IMR-90 (cell line): Measurements from ENCODE around the gene INTU. TPM values are rescaled to one million over a fixed set of nuclear protein-coding genes. Genes with fewer than 3 reads are reported as not detected.

Experiments
- ATAC-seq: fragments of 200-7000 bp; cut with Tn5 transposase; 2 replicates; pipeline ENCODE4 v1.9.1; 2020; ENCODE audit warnings: low read depth, mild to moderate bottlenecking, moderate library complexity
- BruUV-seq: library from RNA; stranded (reverse); fragments of 400-500 nt; replicated peaks from 2 replicates; lab custom pipeline; 2021; lab: Mats Ljungman, UMichigan
- CTCF ChIA-PET: fragments of 300-600 bp; formaldehyde crosslinking; extraction: SDS; loops from one replicate; lab custom pipeline; 2021; ENCODE audit warnings: antibody characterized with exemption; lab: Yijun Ruan, JAX
- POLR2A ChIA-PET: fragments of 300-600 bp; sonication (Branson Sonifier 250); formaldehyde crosslinking; loops from one replicate; lab custom pipeline; 2022; ENCODE audit warnings: antibody characterized with exemption; ENCODE audit not compliant: unreplicated experiment; lab: Charles Lee
- DNase-seq: peaks from one replicate; pipeline ENCODE4 v3.0.0; 2013
- H2AFZ ChIP-seq: replicated peaks from 2 replicates; pipeline ENCODE3; 2013; ENCODE audit warnings: low read length, mild to moderate bottlenecking; ENCODE audit not compliant: poor library complexity
- H2AK5ac ChIP-seq: 2 replicates; pipeline ENCODE4 v1.6.1; 2013; ENCODE audit warnings: low read depth, low read length, inconsistent platforms
- H2AK9ac ChIP-seq: replicated peaks from 2 replicates; pipeline ENCODE3; 2013; ENCODE audit warnings: mild to moderate bottlenecking, low read depth, low read length, moderate library complexity; ENCODE audit not compliant: poor library complexity
- H2BK120ac ChIP-seq: 2 replicates; pipeline ENCODE4 v1.6.1; 2013; ENCODE audit warnings: low read depth, low read length, inconsistent platforms
- H2BK15ac ChIP-seq: 3 replicates; pipeline ENCODE4 v1.6.1; 2013; ENCODE audit warnings: low read depth, low read length, inconsistent platforms
- H2BK20ac ChIP-seq: 2 replicates; pipeline ENCODE4 v1.6.1; 2013; ENCODE audit warnings: low read depth, mild to moderate bottlenecking, inconsistent platforms, low read length, moderate library complexity
- H2BK5ac ChIP-seq: 2 replicates; pipeline ENCODE4 v1.6.1; 2013; ENCODE audit warnings: mild to moderate bottlenecking, low read depth, low read length, inconsistent platforms; ENCODE audit not compliant: poor library complexity, severe bottlenecking
- H3K14ac ChIP-seq: replicated peaks from 2 replicates; pipeline ENCODE4 v1.6.1; 2013; ENCODE audit warnings: low read depth, low read length, inconsistent platforms
- H3K18ac ChIP-seq: 2 replicates; pipeline ENCODE4 v1.6.1; 2013; ENCODE audit warnings: low read depth, low read length, control low read depth
- H3K23ac ChIP-seq: 2 replicates; pipeline ENCODE4 v1.6.1; 2013; ENCODE audit warnings: low read depth, low read length, inconsistent platforms
- H3K27ac ChIP-seq: 2 replicates; pipeline ENCODE4 v1.5.1; 2013; ENCODE audit warnings: mild to moderate bottlenecking, control low read depth, low read length; ENCODE audit not compliant: insufficient read depth
- H3K27me3 ChIP-seq: 2 replicates; pipeline ENCODE4 v1.6.1; 2013; ENCODE audit warnings: low read length; ENCODE audit not compliant: control insufficient read depth, insufficient read depth
- H3K36me3 ChIP-seq: 2 replicates; pipeline ENCODE4 v1.6.1; 2013; ENCODE audit warnings: low read length, mixed read lengths; ENCODE audit not compliant: control insufficient read depth, insufficient read depth
- H3K4ac ChIP-seq: 2 replicates; pipeline ENCODE4 v1.6.1; 2013; ENCODE audit warnings: low read depth, low read length, inconsistent platforms
- H3K4me1 ChIP-seq: 2 replicates; pipeline ENCODE4 v1.6.1; 2013; ENCODE audit warnings: low read length, mixed read lengths; ENCODE audit not compliant: control insufficient read depth, insufficient read depth
- H3K4me2 ChIP-seq: 2 replicates; pipeline ENCODE4 v1.6.1; 2013; ENCODE audit warnings: low read depth, mild to moderate bottlenecking, control low read depth, low read length, moderate library complexity
- H3K4me3 ChIP-seq: 2 replicates; pipeline ENCODE4 v1.5.1; 2013; ENCODE audit warnings: low read depth, mild to moderate bottlenecking, control low read depth, low read length, moderate library complexity; ENCODE audit not compliant: insufficient read depth
- H3K56ac ChIP-seq: 2 replicates; pipeline ENCODE4 v1.6.1; 2013; ENCODE audit warnings: low read length, inconsistent platforms; ENCODE audit not compliant: insufficient read depth; ENCODE audit errors: extremely low read depth
- H3K79me1 ChIP-seq, 2 experiments: 2 replicates each; pipeline ENCODE4 v1.6.1; 2013; ENCODE audit warnings: low read length in 2 of 2, inconsistent platforms in 1 of 2, low read depth in 1 of 2
- H3K9ac ChIP-seq: 2 replicates; pipeline ENCODE4 v1.6.1; 2013; ENCODE audit warnings: low read depth, low read length, control low read depth
- H3K9me1 ChIP-seq: 2 replicates; pipeline ENCODE4 v1.6.1; 2013; ENCODE audit warnings: low read length, inconsistent platforms; ENCODE audit not compliant: insufficient read depth
- H3K9me3 ChIP-seq: 2 replicates; pipeline ENCODE4 v1.6.1; 2013; ENCODE audit warnings: low read length; ENCODE audit not compliant: control insufficient read depth, insufficient read depth
- H4K20me1 ChIP-seq: 2 replicates; pipeline ENCODE4 v1.6.1; 2013; ENCODE audit warnings: low read length, inconsistent platforms; ENCODE audit not compliant: insufficient read depth
- H4K5ac ChIP-seq: 2 replicates; pipeline ENCODE4 v1.6.1; 2013; ENCODE audit warnings: mild to moderate bottlenecking, low read depth, low read length, control low read depth
- H4K8ac ChIP-seq, 2 experiments: 2 replicates each; pipeline ENCODE4 v1.6.1; 2013; ENCODE audit warnings: low read depth in 2 of 2, low read length in 2 of 2, control low read depth in 1 of 2, inconsistent platforms in 1 of 2
- H4K91ac ChIP-seq: 2 replicates; pipeline ENCODE4 v1.6.1; 2013; ENCODE audit warnings: low read depth, low read length, inconsistent platforms; ENCODE audit not compliant: insufficient read depth
- BHLHE40 ChIP-seq: fragments of 150-350 bp; IDR thresholded peaks from 2 replicates; pipeline ENCODE4 v1.6.1; 2016; ENCODE audit warnings: mild to moderate bottlenecking, low read depth, low read length
- CEBPB ChIP-seq: IDR thresholded peaks from 2 replicates; pipeline ENCODE4 v1.6.1; 2012; ENCODE audit warnings: low read depth, low read length, improper control_type of control experiment
- CHD1 ChIP-seq: IDR thresholded peaks from 2 replicates; pipeline ENCODE4 v1.6.1; 2012; ENCODE audit warnings: low read depth, low read length, improper control_type of control experiment
- CTCF ChIP-seq: conservative IDR thresholded peaks from 2 replicates; pipeline ENCODE4 v1.5.1; 2012; ENCODE audit warnings: mild to moderate bottlenecking, low read depth, low read length, improper control_type of control experiment
- FOS ChIP-seq: fragments of 150-350 bp; IDR thresholded peaks from 2 replicates; pipeline ENCODE4 v1.6.1; 2016; ENCODE audit warnings: low read depth, low read length
- MAFK ChIP-seq: IDR thresholded peaks from 2 replicates; pipeline ENCODE4 v1.6.1; 2012; ENCODE audit warnings: low read depth, low read length, improper control_type of control experiment
- MAZ ChIP-seq: IDR thresholded peaks from 2 replicates; pipeline ENCODE4 v1.6.1; 2012; ENCODE audit warnings: low read depth, mild to moderate bottlenecking, low read length, improper control_type of control experiment, moderate library complexity, borderline replicate concordance
- MXI1 ChIP-seq: IDR thresholded peaks from 2 replicates; pipeline ENCODE4 v1.6.1; 2012; ENCODE audit warnings: low read depth, mild to moderate bottlenecking, low read length, moderate library complexity, borderline replicate concordance
- NFE2L2 ChIP-seq: fragments of 150-350 bp; IDR thresholded peaks from 2 replicates; pipeline ENCODE4 v1.6.1; 2016; ENCODE audit warnings: low read depth, mild to moderate bottlenecking, low read length
- RCOR1 ChIP-seq: IDR thresholded peaks from 2 replicates; pipeline ENCODE4 v1.6.1; 2012; ENCODE audit warnings: mild to moderate bottlenecking, low read length, improper control_type of control experiment; ENCODE audit not compliant: insufficient replicate concordance
- RFX5 ChIP-seq: IDR thresholded peaks from 2 replicates; pipeline ENCODE4 v1.8.0; 2012; ENCODE audit warnings: low read depth, mild to moderate bottlenecking, low read length, moderate library complexity
- WGBS, 2 experiments: methylation state at CpG; one replicate each; pipeline versions ENCODE4 v1.1.5 to v1.1.7; 2013; ENCODE audit warnings: missing lambda C conversion rate in 2 of 2; ENCODE audit not compliant: insufficient read length in 1 of 2; ENCODE audit errors: extremely low coverage in 2 of 2; 5-methylcytosine and 5-hydroxymethylcytosine counted together
- dilution Hi-C: fragments of 300-500 bp; cut with HindIII; formaldehyde crosslinking; loops from one replicate; pipeline ENCODE4 v1.14.3; 2018; ENCODE audit warnings: low sequenced_read_pairs; ENCODE audit not compliant: unreplicated experiment
- in situ Hi-C: fragments of 300-500 bp; cut with MboI; formaldehyde crosslinking; loops from 3 replicates; pipeline ENCODE4 v1.14.3; 2019; ENCODE audit warnings: low sequenced_read_pairs, inconsistent platforms, mixed read lengths
- intact Hi-C: fragments of 100-400 bp; cut with micrococcal nuclease; formaldehyde crosslinking; loops from 2 replicates; pipeline ENCODE4 v1.10.0; 2022
- polyA plus RNA-seq, 3 experiments: library from polyadenylated mRNA; depleted of rRNA; stranded (reverse); fragments of >200 nt; gene quantifications; 2 replicates each; pipeline ENCODE4 v1.2.3, GENCODE V29; 2012; ENCODE audit warnings: low replicate concordance in 1 of 3
- total RNA-seq: library from RNA; depleted of rRNA; stranded (reverse); fragments of >200 nt; gene quantifications from 2 replicates; pipeline ENCODE4 v1.2.3, GENCODE V29; 2012

The INTU gene
- total and polyA plus RNA-seq, 2 of the 4 experiments (the other 2 are of a cell fraction): 6.5 to 10.8 TPM

- Histone ChIP-seq H4K91ac (no peak overlapping the region), H2BK120ac (no peak overlapping the region), H3K4me3 (no peak overlapping the region), H4K20me1 (no peaks in the 10 kb centered on the region), H2AK9ac (no peak overlapping the region), H2BK20ac (no peak overlapping the region), H3K9me3 (no peaks in the 10 kb centered on the region), H2AFZ (no peak overlapping the region), H3K79me1 (no peaks in the 10 kb centered on the region; a peak in 1 of 4 replicates), H3K27ac (no peak overlapping the region), H3K4me1 (0 out of 2 replicates have a peak, but pooled peaks cover 2% of the 10 kb centered on the region), H3K9me1 (no peaks in the 10 kb centered on the region), H3K23ac (no peak overlapping the region), H3K18ac (no peak overlapping the region), H3K4me2 (no peak overlapping the region), H3K56ac (no peak overlapping the region), H3K9ac (no peak overlapping the region), H2BK15ac (no peak overlapping the region), H3K36me3 (0 out of 2 replicates have a peak, but pooled peaks cover 1% of the 10 kb centered on the region), H4K8ac (no peak overlapping the region), H3K4ac (no peak overlapping the region), H4K5ac (no peak overlapping the region), H3K14ac (no peak overlapping the region), H2AK5ac (no peak overlapping the region), H3K27me3 (no peaks in the 10 kb centered on the region), H2BK5ac (no peak overlapping the region)
- DNase-seq (no peak), ATAC-seq (no peak)
- in situ Hi-C loops (no loop called here), intact Hi-C loops (no loop called here), dilution Hi-C loops (no loop called here)
- no peak for TF ChIP-seq FOS
- TF ChIP-seq MAZ: no peak
- TF ChIP-seq RFX5: no peak
- TF ChIP-seq RCOR1: no peak
- no peak for TF ChIP-seq CTCF
- TF ChIP-seq NFE2L2: no peak
- TF ChIP-seq MXI1: no peak
- TF ChIP-seq MAFK: no peak
- no peak for TF ChIP-seq BHLHE40
- TF ChIP-seq CHD1: no peak
- TF ChIP-seq CEBPB: no peak
- ChIA-PET CTCF (no interaction called here), POLR2A (interaction anchor here (0.6 kb wide), 1 partner anchor 55 kb away, joined by 3 read pairs; no protein-coding TSS in a partner anchor)
- WGBS, 2 experiments: 89% methylated on average over 3 of the region's 7 CpGs; no CpG with 5 or more reads in 1 of the 2 experiments
- BruUV-seq: no TSS peak
Observed at GRCh38 chr4:127687580-127687979, 54.8 kb downstream of the INTU start.
